Hematopoietic multipotent progenitor cell treated with erythropoietin and hydrocortisone succinate and interleukin-3 and kit ligand, for 4 days (in vitro differentiated cells): ENCODE results near the gene AHNAK2.
"Not testable (repeated sequence)": the region's sequence is repeated elsewhere in the genome, so short reads cannot be mapped to it uniquely, and the experiment has no call there.

Source experiments
- DNase-seq: peaks from one replicate; pipeline ENCODE4 v3.0.0-alpha.2; 2015

The AHNAK2 gene

DNA sequence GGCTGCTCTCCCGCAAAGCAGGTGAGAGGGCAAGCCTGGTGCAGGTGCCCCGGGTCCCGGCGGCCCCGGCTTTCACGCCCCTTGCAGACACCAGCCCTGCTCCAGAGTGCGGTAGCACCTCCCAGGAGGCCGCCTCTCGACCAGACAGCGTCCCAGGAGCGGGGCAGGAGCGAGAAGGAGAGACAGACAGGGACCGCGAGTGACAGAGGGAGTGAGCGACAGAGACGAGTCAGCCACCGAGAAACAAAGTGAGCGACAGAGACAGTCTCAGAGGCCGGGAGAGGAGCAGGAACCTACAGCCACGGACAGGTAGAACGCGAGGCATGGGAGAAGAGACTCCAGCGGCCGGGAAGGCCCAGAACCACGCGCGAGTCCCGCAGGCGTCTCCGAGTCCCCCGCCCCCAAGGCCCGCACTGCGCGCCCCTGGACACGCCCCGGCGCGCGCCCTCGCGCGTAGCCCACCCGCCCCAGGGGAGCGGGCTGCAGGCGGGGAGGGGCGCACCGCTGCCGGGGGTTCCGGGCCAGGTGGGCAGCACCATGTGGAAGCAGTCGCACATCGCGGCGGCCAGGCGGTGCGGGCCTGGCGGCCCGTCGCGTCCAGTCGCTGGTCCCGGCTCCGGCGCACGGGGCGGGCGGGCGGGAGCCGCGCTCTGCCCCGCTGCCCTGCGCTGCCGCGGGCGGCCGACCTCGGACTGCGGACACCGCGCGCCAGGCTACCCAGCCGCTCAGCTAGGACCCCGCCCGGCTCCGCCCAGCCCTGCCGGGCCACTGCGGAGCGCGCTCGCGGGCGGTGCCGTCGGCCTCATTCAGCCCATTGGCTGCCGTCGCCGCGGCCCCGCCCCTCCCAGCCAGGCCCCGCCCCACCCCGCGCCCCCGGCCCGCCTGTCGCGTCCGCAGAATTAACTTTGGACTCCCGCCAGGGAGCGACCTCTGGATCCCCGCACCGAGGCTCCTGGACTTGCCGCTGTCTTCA is at the start of gene AHNAK2:
Gene AHNAK2 (minus strand): TSS at position 694 of the 973 bp plus-strand sequence. CDS start 137 bp downstream, at position 557.
- DNase-seq: peak; percentile 91

DNA sequence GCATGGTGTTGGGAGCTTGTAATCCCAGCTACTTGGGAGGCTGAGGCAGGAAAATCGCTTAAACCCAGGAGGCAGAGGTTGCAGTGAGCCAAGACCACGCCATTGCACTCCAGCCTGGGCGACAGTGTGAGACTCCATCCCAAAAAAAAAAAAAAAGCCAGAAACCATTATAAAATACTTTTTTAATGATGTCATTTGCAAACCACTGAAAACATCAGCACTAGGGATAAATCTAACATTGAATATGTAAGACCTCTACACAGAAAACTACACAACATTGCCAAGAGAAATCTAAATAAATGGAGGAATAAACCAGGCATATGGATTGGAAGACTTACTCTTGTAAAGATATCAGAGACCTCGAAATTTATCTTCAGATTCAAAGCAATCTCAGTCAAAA is 49.5 kb upstream of the AHNAK2 start:
- not testable (repeated sequence) for DNase-seq

DNA sequence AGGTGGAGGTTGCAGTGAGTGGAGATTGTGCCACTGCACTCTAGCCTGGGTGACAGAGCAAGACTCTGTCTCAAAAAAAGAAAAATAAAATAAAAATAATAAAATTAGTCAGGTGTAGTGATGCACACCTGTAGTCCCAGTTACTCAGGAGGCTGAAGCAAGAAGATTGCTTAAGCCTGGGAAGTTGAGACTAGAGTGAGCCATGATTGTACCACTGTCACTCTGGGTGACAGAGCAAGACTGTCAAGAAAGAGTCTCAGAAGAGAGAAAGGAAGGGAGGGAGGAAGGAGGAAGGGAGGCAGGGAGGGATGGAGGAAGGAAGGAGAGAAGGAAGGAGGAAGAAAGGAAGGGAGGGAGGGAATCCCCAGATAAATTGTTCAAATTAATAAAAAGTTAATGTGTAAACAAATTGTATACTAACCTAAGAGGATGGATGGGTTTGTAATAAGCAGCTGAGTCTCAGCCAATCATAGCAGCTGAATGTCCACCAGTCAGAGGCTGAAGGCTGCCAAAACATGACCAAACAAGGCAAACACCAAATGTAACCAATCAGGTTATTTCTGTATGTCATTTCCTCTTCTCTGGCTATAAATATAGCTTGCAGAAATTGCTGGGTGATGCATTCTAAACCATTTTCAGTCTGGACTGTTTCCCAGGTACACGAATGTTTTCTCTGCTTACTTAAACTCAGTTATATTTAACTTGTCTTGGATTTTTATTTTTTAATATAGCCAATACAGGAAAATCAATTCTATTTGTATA is 48.8 kb upstream of the AHNAK2 start:
- DNase-seq: peak; percentile 55

DNA sequence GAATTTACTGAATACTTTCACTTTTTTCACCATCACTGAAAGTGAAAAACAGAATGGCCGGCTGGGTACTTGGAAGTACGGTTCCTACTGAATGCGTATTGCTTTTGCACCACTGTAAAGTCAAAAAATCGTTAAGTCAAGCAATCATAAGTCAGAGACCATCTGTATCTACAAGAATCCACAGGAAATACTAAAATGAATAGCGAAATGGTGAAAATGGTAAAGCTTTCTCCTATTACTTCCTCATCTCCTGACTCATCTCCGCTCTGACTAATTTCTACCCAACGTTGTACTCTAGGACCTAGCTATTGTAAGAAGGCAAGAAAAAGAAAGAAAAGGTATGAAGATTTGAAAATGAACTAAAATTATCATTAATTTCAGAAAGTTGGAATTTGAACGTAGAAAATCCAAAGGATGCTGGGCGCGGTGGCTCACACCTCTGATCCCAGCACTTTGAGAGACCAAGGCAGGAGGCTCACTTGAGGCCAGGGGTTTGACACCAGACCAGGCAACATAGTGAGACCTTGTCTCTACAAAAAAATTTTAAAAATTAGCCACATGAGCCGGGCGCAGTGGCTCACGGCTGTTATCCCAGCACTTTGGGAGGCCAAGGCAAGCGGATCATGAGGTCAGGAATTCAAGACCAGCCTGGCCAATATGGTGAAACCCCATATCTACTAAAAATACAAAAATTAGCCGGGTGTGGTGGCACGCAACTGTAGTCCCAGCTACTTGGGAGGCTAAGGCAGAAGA is 48.0 kb upstream of the AHNAK2 start:
- DNase-seq: no peak

DNA sequence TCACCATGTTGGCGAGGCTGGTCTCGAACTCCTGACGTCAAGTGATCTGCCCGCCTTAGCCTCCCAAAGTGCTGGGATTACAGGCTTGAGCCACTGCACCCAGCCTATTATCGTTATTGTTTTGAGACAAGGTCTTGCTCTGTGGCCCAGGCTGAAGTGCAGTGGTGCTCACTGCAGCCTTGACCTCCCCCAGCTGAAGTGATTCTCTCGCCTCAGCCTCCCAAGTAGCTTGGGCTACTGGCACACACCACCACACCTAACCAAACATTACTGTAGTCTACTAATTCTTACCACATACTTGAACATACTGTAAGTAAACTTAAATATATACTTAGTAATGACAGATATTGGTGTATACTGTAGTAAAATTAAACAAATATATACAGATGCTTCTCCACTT is 47.3 kb upstream of the AHNAK2 start:
- no peak for DNase-seq

DNA sequence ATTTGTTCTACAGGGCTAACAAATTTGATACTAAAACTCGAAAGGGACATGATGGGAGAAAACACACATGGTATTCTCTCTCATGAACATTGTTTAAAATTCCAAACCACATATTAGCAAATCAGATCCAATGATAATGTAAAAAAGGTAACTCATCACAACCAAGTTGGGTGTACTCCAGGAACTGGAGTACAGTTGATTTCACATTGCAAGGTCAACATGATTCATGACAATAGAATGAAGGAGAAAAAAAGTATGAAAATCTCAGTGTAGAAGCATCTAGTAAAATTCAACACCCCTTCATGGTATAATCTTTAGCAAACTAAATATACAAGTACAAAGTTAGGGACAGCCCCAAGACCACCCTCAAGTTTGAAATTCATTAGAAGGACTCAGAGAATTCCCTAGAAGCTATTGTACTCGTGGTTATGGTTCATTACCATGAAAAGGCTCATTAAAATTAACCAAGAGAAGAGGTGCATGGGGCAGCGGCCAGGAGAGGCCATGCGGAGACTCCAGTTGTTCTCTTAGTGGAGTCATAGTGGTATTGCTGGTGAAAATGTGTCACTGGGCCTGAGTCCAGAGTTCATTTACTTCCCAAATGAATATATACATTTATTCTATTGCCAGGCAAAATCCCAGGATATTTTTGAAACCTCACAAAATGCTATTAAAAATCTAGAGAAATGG is 45.8 kb upstream of the AHNAK2 start:
- DNase-seq: no peak

DNA sequence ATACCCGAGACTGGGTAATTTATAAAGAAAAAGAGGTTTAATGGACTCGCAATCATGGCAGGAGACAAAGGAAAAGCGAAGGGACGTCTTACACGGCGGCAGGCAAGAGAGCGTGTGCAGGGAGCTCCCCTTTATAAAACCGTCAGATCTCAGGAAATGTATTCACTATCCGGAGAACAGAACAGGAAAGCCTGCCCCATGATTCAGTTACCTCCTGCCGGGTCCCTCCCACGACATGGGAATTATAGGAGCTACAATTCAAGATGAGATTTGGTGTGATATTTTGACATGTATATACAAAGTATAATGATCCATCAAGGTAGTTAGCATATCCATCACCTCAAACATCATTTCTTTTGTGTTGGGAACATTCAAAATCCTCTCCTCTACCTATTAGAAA is 45.0 kb upstream of the AHNAK2 start:
- no peak for DNase-seq

DNA sequence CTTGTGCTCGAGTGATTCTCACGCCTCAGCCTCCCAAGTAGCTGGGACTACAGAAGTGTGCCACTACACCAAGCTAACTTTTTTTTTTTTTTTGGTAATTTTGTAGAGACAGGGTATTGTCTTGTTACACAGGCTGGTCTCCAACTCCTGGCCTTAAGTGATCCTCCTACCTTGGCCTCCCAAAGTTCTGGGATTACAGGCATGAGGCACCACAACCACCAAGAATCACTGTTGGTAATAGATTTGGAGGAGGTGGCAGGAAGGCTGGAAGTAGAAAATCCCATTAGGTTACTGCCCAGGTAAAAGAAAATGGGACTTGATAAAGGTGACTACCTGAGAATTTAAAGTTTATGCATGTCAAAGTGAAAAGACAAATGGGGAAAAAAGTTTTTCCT is 44.1 kb upstream of the AHNAK2 start:
- DNase-seq: no peak

DNA sequence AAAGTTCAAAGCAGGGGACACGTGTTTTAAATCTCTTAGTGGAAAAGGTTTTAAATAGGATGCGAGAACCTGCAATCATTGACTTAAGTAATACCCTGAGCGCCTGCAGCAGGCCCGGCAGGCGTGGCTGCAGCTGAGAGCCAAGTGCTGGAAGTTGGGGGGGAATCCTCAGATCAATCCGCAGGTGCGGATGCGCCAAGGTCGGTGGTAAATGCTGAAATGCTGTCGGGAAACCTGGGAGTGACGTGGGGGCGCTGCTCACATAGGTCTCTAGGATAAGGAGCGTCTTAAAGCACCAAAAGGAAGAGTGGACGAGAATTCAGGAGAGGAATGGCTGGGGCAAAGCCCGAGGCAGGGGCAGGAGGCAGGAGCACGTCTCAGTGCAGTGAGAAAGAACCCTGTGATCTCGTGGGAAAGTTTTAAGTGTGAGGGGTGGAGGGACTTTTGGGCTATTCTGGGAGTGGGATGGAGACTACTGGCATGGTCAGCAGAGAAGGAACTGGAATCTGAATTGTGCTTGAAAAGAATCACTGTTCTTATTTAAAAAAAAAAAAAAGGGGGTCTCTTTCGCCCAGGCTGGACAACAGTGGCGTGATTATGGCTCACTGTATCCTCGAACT is 43.6 kb upstream of the AHNAK2 start:
- peak; percentile 69 for DNase-seq

DNA sequence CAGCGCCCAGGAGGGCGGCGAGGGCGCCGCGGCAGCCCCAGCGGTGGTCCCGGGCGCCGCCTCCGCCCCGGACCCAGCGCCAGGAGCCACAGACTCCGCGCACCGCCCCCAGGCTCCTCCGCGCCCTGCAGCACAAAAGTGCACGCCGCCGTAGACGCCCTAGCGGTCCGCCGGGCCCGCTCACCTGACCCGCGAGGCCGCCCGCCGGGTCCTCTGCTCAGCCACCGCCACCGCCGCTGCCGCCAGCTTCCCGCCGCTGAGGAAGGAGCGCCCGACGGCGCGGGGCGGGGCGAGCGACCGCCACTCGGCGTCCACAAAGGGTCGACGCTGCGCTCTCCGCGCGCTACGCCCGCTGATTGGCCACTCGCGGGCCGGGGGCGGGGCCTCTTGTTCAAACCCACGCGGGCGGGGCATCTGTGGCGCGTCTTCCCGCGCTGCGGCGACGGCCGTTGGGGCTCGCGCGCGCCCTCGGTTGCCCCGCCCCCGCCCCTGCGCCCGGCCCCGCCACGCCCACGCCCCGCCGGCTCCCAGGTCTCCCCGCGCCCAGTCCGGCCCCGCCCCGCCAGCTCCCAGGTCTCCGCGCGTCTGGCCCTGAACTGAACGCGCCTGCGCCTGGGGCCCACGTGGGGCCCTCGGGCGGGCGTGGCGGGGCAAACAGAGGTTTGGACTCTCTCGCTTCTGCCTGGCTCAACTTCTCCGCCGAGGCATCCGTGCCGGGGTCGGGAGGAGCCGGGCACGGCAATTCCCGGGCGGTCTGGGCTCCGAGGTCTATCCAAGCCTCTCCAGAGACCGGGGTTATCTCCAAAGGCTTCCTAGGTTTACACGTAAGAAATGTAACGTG is 42.9 kb upstream of the AHNAK2 start, which contains the start of gene CDCA4:
Gene CDCA4 (minus strand): TSS at position 269 of the 841 bp plus-strand sequence. CDS start 9,154 bp downstream, outside the sequence.
- peak; percentile 98 for DNase-seq

DNA sequence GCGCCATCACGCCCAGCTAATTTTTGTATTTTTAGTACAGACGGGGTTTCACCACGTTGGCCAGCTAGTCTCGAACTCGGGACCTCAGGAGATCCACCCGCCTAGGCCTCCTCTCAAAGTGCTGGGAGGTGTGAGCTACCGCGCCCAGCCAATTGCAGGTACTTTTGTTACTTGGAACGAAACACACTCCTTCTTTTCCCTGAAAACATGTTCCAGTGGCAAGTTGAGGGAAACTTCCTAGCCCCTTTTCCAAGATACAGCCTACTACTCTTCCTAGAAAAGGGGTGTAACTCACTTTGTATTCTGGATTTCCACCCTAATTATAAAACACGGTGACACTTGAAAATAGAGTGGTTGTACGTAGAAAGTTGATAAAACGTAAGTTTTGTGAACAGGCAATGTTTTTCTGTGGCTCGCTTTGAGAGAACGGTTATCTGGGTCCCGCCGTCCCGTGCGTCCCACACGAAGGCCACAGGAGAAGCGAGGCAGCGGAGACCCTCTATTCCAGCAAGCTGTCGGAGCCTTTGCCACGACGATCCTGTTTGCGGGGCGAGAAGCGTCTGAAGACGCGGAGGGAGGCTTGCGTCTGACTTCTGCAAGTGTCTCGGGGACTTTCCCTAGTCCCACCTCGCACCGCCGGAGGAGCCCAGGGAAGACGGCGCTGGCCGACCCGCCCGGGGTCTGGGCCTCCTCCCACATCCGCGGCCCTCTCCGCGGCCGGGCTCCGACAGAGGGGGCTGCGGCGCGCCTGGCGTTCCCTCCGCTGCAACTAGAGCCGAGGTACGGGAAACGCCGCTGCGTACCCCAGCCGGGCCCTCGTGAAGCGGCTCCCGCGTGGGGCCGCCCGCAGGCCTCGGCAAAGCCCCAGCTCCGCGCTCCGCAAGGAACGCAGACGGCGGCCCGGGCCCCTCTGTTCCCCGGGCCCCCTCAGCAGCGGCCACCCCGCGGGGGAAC is 42.0 kb upstream of the AHNAK2 start:
- peak; percentile 66 for DNase-seq

DNA sequence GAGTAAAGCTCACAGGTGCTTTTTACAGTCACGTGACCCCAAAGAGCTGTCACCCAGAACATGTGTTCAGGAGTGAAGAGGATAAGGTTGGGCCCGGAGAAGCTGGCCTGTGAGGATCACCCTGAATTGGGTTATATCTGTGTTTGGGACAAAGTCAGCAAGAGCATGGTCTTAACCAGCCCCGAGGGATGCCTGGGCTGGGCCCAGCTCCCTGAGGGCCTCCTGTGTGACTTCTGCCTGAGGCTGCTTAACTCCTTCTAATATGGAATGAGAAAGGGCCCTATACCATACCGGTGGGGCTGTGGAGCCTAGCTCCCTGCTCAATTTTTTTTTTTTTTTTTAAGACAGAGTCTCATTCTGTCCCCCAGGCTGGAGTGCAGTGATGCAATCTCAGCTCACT is 40.2 kb upstream of the AHNAK2 start:
- no peak for DNase-seq

DNA sequence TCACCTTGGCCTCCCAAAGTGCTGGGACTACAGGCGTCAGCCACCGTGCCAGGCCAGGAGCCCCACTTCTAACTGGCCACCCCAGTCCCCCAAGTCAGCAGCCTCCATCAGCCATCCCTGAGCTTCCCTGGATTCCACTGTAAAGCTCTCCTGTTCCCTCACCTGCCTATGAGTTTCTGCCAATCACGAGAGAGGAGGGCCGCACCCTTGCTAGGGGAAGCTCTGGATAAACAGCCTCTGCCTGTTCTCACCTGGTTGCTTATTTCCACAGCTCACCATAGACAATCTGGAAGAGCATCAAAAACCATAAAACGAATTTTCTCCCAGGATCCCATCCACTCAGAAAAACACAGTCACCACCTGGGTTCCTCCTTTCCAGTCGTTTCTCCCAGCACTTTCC is 37.7 kb upstream of the AHNAK2 start:
- no peak for DNase-seq

DNA sequence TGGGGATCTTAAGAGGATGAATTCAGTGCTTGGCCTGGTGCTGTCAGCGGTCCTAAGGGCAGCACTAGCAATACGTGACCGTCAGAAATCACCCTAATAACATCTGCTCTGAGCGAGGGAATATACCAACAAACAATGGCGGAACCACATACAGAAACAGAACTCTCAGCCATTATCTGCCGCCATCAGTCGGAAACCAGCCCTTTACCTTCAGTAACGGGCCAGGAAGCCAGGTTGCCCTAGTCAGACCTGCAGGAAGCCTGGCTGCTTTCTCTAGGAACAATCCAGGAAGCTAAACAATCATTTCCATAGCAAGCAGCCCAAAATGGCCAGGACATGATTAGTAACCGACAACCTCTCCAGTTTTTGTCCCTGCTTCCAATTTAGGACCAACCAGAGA is 37.1 kb upstream of the AHNAK2 start:
- DNase-seq: peak; percentile 47

DNA sequence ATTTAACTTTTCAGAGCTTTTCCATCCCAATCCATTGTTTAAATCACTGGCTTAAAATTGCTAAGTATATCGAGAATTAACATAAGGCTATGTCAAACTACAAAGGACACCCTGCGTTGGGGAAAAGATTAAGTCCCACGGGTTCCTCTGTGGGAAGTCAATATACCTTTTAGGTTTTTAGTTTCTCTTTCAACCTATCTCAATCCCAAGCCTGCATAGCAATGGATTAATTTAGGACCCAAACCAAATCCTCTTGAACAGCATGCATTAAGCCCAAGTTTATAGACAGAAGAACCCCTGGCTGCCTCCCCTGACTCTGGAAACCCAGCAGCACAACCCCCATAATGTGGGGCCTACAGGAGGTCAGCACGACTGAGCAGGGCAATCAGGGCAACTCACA is 36.5 kb upstream of the AHNAK2 start:
- DNase-seq: no peak

DNA sequence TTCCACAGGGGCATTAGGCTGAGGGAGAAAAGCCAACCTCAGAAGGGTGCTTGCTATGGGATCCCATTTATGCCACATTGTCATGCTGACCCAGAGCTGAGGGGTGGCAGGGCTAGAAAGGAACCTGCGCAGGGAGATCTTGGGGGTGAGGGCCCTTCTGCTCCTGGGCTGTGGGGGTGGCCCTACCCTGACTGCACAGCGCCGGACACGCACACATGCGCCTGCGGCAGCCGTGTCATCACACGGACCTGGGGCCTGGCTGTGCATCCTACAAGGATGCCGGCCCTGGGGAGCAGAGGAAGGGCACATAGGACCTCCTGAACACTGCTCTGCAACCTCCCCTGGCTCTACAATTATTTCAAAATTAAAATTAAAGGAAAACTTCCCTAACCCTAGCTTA is 35.9 kb upstream of the AHNAK2 start:
- DNase-seq: no peak

DNA sequence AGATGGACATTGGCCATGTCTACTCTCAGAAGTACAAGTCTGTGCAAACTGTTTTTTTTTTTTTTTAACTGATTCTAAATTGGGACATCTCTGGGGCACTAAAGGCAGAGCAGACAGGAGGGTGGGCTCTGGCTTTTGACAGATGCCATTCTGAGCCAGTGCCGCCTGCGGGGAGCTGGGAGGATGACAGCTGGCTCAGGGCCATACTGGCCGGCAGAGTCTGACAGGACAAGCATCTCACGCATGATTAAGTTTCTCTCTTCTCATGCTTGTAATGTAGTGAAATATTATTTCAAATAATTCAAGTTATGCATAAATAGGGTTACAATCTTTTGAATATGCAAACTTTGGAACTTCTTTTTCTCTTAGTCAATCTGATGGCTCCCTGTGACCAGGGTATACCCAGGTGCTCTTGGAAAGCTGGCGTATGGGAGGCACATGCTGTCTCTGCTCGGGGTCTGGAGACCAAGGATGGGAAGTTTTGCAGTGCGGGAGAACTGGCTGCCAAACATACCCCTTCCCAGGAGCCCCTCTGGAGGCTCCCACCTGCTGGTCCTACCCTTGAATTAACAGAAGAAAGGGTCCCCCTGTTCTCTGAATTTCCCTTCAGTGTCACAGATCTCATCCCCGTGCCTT is 35.1 kb upstream of the AHNAK2 start:
- no peak for DNase-seq

DNA sequence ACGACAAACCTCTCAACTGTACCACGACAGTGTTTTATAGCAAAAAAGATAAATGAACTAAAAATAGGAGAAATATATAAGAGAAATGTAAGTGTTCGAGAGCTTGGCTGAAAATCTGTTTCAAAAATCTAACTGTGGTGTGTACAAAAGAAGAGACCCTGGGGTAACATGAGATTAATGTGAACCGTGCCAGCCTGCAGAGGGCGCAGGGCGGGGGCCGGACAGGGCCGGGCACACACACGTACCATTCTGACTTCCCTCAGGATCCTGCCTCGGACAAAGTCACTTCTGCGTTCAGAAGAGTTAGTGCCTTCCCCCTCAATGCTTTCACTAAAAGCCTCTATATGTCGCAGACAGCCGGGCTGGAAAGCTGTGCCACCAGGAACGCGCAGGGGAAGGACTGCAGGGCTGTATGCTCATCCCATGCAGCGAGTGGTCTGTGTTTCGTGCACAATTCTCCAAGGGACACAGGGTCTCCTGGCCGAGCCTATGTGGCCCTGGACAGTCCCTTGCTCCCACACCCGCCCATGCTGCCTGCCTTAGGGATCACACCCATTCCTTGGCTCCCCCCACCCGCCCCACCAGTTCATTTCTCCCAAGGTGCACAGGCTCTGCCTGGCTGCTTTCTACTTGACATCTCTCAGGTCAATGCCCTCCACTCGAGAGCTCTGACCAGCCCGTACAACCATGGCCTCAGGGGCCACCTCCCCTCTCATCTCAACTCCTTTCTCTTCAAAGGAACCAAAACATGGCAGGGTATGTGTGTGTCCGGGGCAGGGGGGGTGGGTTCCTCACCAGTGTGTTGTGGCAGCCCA is 34.2 kb upstream of the AHNAK2 start:
- peak; percentile 39 for DNase-seq
